ENCODE data around the gene PAX3.

GRCh38 chr2:222296911-222297599 is 1.7 kb downstream of the PAX3 start:
- TF ChIP-seq CTCF (IDR thresholded peaks at IDR 0.05; ENCODE audit: insufficient read depth, low read length, poor library complexity, severe bottlenecking) (no peak), EZH2phosphoT487 (conservative IDR thresholded peaks at IDR 0.05; ENCODE audit: low read length) (no peak)
